Keratinocyte (primary cell): Measurements from ENCODE around the gene PLEKHH1.

Experiments
- EZH2 ChIP-seq: IDR thresholded peaks from one replicate; pipeline ENCODE4 v1.6.1; 2012; ENCODE audit warnings: inconsistent platforms, mild to moderate bottlenecking, low read length, moderate library complexity
- TF ChIP-seq, protein P1 (sequence below), 3 experiments: IDR thresholded peaks in 1 of 3; conservative IDR thresholded peaks in 1 of 3; optimal IDR thresholded peaks in 1 of 3; 2 replicates in 2 of 3; 3 replicates in 1 of 3; pipeline versions ENCODE3 to v1.5.1; 2011; ENCODE audit warnings: low read length in 3 of 3, mild to moderate bottlenecking in 3 of 3, moderate library complexity in 2 of 3, control low read depth in 1 of 3, inconsistent platforms in 1 of 3; ENCODE audit not compliant: insufficient read depth in 2 of 3; ENCODE audit errors: extremely low read depth in 1 of 3

DNA sequence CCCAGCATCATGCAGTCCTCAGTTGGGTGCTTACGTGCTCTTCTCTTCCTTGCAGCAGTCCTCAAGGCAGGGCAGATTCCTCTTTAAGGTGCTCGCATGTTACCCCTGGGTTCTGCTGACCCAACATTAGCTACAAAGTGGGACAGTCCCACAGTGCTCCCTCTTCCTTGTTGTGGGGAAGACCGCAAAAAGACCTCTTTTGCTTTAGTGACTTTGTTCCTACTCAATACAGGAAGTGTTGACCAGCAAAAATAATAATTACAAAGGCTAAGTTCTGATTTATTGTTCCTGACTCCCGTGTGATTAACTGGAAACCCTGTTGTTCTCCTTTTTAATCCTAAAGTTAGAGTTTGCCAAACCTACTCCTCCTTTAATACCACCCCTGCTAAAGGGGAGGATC lies 53.3 kb downstream of the PLEKHH1 start:
- TF ChIP-seq, protein P1, sequence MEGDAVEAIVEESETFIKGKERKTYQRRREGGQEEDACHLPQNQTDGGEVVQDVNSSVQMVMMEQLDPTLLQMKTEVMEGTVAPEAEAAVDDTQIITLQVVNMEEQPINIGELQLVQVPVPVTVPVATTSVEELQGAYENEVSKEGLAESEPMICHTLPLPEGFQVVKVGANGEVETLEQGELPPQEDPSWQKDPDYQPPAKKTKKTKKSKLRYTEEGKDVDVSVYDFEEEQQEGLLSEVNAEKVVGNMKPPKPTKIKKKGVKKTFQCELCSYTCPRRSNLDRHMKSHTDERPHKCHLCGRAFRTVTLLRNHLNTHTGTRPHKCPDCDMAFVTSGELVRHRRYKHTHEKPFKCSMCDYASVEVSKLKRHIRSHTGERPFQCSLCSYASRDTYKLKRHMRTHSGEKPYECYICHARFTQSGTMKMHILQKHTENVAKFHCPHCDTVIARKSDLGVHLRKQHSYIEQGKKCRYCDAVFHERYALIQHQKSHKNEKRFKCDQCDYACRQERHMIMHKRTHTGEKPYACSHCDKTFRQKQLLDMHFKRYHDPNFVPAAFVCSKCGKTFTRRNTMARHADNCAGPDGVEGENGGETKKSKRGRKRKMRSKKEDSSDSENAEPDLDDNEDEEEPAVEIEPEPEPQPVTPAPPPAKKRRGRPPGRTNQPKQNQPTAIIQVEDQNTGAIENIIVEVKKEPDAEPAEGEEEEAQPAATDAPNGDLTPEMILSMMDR (optimal IDR thresholded peaks at IDR 0.05 in 1 of 3, IDR thresholded peaks at IDR 0.05 in 1 of 3, conservative IDR thresholded peaks at IDR 0.05 in 1 of 3; ENCODE audit: extremely low read depth in 1 of 3, insufficient read depth in 2 of 3, low read length in 3 of 3) = no peak
- TF ChIP-seq EZH2 = no peak
